ENCODE data around the gene SF3B3.

GRCh38 chr16:70598937-70599503, 75.4 kb downstream of the SF3B3 start:
- TF ChIP-seq MAX (CRISPR knock-in tag; IDR thresholded peaks at IDR 0.05) (no peak), CTCF (IDR thresholded peaks at IDR 0.05) (no peak), ZNF232 (CRISPR knock-in tag; IDR thresholded peaks at IDR 0.05) (no peak), ATF3 (CRISPR knock-in tag; conservative IDR thresholded peaks at IDR 0.05) (no peak)
